Small intestine (tissue), 7 donors: ENCODE measurements around the gene CABLES2. TPM values are rescaled to one million over a fixed set of nuclear protein-coding genes. Genes with fewer than 3 reads are reported as not detected.

Source experiments
- DNase-seq, 2 donors: peaks; one replicate each; pipeline versions ENCODE4 v3.0.0 to v3.0.0-alpha.2; 2013
- FAIRE-seq: peaks from 2 replicates; lab custom pipeline; 2012; peaks lifted over from hg19 to GRCh38; lab: Jason Lieb, UNC
- H3K27ac ChIP-seq, 3 donors: one replicate each; pipeline ENCODE4 v1.5.1; 2013; ENCODE audit warnings: low read length in 2 of 3, mild to moderate bottlenecking in 2 of 3, control low read depth in 1 of 3, inconsistent platforms in 1 of 3, low read depth in 1 of 3, moderate library complexity in 1 of 3
- H3K27me3 ChIP-seq, 3 donors: one replicate each; pipeline ENCODE4 v1.6.1; 2013; ENCODE audit warnings: low read length in 3 of 3, inconsistent platforms in 1 of 3; ENCODE audit not compliant: control insufficient read depth in 3 of 3, insufficient read depth in 3 of 3
- H3K36me3 ChIP-seq, 3 donors: one replicate each; pipeline ENCODE4 v1.6.1; 2013; ENCODE audit warnings: low read length in 3 of 3, inconsistent platforms in 1 of 3, low read depth in 1 of 3, mild to moderate bottlenecking in 1 of 3, moderate library complexity in 1 of 3; ENCODE audit not compliant: control insufficient read depth in 3 of 3, insufficient read depth in 2 of 3
- H3K4me1 ChIP-seq, 3 donors: one replicate each; pipeline ENCODE4 v1.6.1; 2013; ENCODE audit warnings: low read length in 2 of 3, inconsistent platforms in 1 of 3, low read depth in 1 of 3, mild to moderate bottlenecking in 1 of 3, moderate library complexity in 1 of 3; ENCODE audit not compliant: control insufficient read depth in 3 of 3, insufficient read depth in 2 of 3
- H3K4me3 ChIP-seq, 3 donors: one replicate each; pipeline ENCODE4 v1.5.1; 2013; ENCODE audit warnings: low read length in 3 of 3, control low read depth in 1 of 3, inconsistent platforms in 1 of 3, low read depth in 1 of 3, mild to moderate bottlenecking in 1 of 3, moderate library complexity in 1 of 3
- H3K9me3 ChIP-seq, 2 donors: one replicate each; pipeline ENCODE4 v1.6.1; 2013; ENCODE audit warnings: low read depth in 1 of 2, low read length in 1 of 2; ENCODE audit not compliant: control insufficient read depth in 2 of 2, insufficient read depth in 1 of 2
- WGBS, 3 donors: extraction: QIAGEN DNeasy Blood & Tissue Kit; methylation state at CpG; one replicate each; pipeline ENCODE4 v1.1.7; 2013; 5-methylcytosine and 5-hydroxymethylcytosine counted together
- polyA plus RNA-seq, 4 donors: library from polyadenylated mRNA; stranded (reverse) in 3 of 4; unstranded in 1 of 4; fragments of 200-250 nt in 3 of 4; fragments of 120-200 nt in 1 of 4; gene quantifications; one replicate each; pipeline versions ENCODE4 v1.2.1 to v1.2.3, GENCODE V29; 2013
- donor health status: healthy with polysubstance abuse.
- donor health status: control.
- donor health status: control.
- donor health status: Bipolar disorder and iron deficiency.
- donor health status: healthy.

Gene CABLES2
- polyA plus RNA-seq, 4 donors = 1.3 to 7.9 (median 3.5) TPM

DNA sequence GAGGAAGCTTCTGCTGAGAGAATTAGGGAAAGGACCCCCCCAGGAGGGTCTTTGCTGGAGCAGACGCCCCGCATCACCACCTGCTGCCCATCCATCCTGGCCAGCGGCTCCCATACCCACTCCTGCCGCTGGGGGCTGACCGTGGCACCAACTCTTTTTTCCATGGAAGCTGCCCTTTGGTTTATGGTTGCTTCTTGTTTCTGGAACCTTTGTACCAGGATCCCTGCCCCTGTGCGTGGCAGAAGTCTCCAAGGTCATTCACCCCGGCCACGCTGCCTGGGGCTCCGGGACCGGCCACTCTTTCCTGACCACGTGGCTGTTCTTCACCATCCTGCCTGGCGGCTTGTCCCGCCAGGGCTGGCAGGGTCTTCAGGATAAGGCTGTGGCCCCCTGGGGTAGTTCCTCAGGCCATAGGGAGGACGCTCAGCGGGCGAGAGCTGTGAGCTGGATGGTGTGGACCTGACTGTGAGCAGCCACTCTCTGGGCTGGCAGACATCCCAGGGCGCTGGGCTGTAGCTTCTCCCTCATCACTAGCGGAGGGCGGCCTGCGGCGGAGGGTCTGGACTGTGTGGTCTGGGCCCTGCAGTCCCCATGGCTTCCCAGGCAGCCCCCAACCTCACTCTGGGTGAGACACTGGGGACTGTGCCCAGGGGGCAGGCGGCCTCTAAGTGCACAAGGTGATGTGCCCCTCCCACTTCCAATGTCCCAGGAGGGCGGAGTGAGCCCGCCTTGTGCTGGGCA lies 43.0 kb upstream of the CABLES2 start:
- H3K36me3 ChIP-seq = no peaks in the 10 kb centered on the region
- peaks cover 0 to 61% (median 13%) of the 10 kb centered on the region in 3 donors for H3K4me1 ChIP-seq
- peak; percentile 86 to 92 for DNase-seq
- no peak for FAIRE-seq
- H3K27me3 ChIP-seq = no peaks in the 10 kb centered on the region
- peaks cover 0 to 4% of the 10 kb centered on the region in 2 donors for H3K9me3 ChIP-seq
- no peak overlapping the region for H3K4me3 ChIP-seq
- H3K27ac ChIP-seq = peak overlapping the region in 2 of 3 donors; percentile 74 to 90
- WGBS, 3 donors = 22 to 57% (median 39%) methylated on average over 24 of the region's 24 CpGs

DNA sequence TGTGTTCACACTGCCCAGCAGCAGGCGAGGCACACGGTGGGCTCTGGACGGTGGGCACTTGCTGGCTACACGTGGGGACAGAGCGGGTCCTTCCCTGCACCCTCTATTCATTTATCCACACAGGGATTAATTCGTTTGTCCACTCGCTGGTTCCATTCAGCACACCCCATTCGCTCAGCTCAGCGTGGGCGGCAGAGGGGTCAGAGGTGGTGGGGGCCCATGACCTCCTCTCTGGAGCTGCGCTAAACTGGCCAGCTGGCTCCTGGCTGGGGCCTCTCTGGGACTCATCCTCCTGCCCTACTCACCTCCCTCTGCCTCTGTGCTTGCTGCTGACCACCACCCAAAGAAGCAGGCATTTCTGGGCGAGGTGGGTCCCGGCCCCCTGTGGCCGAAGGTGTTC lies 41.7 kb upstream of the CABLES2 start:
- DNase-seq = no peak
- Histone ChIP-seq H3K4me1 (peaks cover 0 to 57% (median 13%) of the 10 kb centered on the region in 3 donors), H3K36me3 (no peaks in the 10 kb centered on the region), H3K27ac (no peak overlapping the region), H3K9me3 (peaks cover 0 to 4% of the 10 kb centered on the region in 2 donors), H3K4me3 (no peak overlapping the region), H3K27me3 (no peaks in the 10 kb centered on the region)
- WGBS, 3 donors = 79 to 86% (median 84%) methylated on average over 14 of the region's 14 CpGs
- FAIRE-seq = no peak

DNA sequence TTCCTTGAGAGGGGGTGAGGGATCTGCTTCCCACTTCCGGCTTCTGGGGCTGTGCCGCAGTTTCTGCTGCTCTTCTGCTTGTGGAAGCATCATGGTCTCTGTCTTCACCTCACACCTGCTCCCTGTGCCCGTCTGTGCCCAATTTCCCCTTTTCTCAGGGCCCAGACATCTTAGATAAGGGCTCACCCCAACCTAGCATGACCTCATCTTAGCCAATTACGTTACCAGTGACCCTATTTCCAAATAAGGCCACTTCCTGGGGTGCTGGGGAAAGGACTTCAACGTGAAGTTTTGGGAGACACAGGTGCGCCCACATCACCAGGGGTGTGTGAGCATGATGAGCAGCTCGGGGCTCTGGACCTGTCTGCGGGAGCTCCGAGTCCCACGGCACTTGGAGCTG lies 41.0 kb upstream of the CABLES2 start:
- no peak overlapping the region for H3K27ac ChIP-seq
- FAIRE-seq = no peak
- peaks cover 0 to 4% of the 10 kb centered on the region in 2 donors for H3K9me3 ChIP-seq
- WGBS, 3 donors = 70 to 75% (median 72%) methylated on average over 10 of the region's 10 CpGs
- no peak overlapping the region for H3K4me3 ChIP-seq
- peaks cover 0 to 55% (median 13%) of the 10 kb centered on the region in 3 donors for H3K4me1 ChIP-seq
- no peak for DNase-seq
- H3K36me3 ChIP-seq = no peaks in the 10 kb centered on the region
- no peaks in the 10 kb centered on the region for H3K27me3 ChIP-seq

DNA sequence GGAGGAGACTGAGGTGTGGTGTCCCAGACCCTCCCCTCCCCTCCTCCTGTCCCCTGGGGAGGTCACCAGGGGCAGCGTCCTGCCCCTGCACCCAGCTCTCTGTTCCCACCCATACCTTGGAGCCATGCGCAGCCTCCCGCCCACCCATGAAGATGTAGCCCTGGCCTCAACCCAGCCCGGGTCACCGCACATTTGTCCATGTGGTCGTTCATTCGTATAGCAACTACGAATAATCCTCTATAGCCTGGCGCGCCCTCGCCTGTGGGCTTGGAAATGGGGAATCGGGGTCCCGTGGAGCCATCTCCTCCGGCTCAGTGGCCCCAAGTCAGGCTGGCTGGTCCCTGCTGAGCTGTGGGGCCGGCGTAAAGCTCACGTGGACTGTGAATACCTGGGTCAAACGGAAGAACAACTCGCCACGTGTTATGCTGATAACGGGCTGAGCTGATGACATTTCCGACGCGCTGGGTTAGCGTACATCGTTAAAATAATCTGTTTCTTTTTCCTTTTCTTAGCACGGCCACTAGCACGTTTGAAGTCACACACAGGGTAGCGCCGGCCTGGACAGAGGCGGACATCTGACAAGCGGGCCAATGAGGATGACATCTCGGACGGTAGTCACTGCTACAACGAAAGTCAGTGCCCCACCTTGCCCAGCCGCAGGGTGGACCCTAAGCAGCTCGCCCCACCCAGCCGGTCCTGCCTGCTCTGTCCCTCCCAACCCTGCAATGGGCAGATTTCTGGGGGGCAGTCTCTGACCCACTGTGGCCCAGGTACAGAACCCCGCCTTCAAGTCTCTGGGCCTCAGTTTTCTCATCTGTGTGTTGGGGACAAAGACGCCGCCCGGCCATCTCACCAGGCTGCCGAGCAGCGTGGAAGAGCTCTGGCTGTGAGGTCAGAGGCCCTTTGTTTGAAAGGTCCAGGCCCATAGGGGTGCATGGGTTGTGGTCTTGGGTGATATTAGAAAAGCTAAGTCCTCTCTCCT lies 40.1 kb upstream of the CABLES2 start:
- H3K36me3 ChIP-seq = no peaks in the 10 kb centered on the region
- FAIRE-seq (no peak), DNase-seq (no peak)
- no peak overlapping the region for H3K27ac ChIP-seq
- H3K4me3 ChIP-seq = no peak overlapping the region
- H3K4me1 ChIP-seq = peaks cover 0 to 46% (median 11%) of the 10 kb centered on the region in 3 donors
- peaks cover 0 to 4% of the 10 kb centered on the region in 2 donors for H3K9me3 ChIP-seq
- no peaks in the 10 kb centered on the region for H3K27me3 ChIP-seq
- WGBS, 3 donors = 83 to 87% (median 86%) methylated on average over 43 to 44 of the region's 44 CpGs

DNA sequence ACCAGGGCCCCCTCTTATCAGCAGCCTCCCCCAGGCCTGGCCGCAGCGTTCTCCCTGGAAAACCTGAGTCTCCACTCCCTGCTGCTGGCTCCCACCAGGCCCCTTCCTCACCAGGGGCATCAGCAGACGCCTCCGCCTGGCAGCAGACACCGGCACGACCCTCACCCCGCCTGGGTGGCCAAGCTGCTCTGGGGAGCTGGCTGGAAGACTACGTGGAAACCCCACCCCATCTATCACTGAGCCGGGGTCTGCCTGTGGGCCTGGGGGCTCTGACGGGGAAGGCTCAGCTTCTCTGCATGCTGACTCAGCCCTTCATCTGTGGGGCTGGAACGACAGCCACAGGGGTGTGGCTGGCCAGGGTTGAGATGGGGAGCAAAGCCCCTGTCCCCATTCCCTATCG lies 39.4 kb upstream of the CABLES2 start:
- Histone ChIP-seq H3K36me3 (no peaks in the 10 kb centered on the region), H3K4me3 (no peak overlapping the region), H3K27ac (no peak overlapping the region), H3K27me3 (no peaks in the 10 kb centered on the region), H3K4me1 (peaks cover 0 to 43% (median 11%) of the 10 kb centered on the region in 3 donors), H3K9me3 (peaks cover 0 to 4% of the 10 kb centered on the region in 2 donors)
- 33 to 42% (median 35%) methylated on average over 11 to 12 of the region's 12 CpGs for WGBS, 3 donors
- no peak for DNase-seq
- no peak for FAIRE-seq

DNA sequence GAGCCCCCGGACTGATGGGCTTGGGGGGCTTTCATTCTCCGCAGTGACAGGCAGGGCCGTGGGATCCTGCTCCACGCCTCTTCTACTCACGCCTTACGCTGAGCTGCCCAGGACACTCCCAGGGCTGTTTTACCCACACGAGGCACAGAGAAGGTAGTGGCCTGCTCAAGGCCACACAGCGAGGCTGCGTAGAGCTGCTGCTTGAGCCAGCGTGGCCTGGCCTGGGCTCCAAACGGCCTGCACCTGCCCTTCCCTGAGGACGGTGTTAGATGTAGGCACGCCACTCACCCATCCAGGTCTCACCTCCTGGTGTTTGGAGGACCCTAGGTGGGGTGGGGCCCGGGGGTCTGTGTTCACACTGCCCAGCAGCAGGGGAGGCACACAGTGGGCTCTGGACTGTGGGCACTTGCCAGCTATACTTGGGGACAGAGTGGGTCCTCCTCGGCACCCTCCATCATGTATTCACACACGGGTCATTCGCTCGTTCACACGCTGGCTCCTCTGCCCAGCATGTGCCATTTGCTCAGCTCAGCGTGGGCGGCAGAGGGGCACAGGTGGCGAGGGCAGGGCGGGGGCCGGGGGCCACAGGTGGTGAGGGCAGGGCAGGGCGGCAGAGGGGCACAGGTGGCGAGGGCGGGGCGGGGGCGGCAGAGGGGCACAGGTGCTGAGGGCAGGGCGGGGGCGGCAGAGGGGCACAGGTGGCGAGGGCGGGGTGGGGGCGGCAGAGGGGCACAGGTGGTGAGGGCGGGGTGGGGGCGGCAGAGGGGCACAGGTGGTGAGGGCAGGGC lies 38.7 kb upstream of the CABLES2 start:
- WGBS, 3 donors = 53 to 77% (median 65%) methylated on average over 26 to 36 of the region's 36 CpGs

DNA sequence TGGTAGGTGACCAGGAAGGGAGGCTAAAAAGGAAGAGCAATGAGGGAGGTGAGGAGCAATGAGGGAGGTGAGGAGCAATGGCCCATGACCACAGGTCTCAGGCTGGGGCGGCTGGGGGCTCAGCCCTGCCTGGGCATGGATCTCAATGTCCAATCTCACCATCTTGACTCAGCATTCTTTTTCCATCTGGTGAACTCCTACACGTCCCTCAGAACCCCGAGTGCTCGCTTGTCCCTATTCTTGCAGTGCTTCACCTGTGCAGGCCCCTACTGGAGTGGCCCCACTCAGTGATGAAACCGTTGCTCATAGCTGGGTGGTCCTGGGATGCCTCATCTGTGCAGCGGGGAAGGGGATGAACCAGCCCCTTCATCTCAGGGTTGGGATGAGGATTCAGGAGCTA lies 37.2 kb upstream of the CABLES2 start:
- Histone ChIP-seq H3K9me3 (peaks cover 0 to 4% of the 10 kb centered on the region in 2 donors), H3K4me3 (no peak overlapping the region), H3K4me1 (peaks cover 0 to 27% (median under 1%) of the 10 kb centered on the region in 3 donors), H3K36me3 (no peaks in the 10 kb centered on the region), H3K27ac (no peak overlapping the region), H3K27me3 (no peaks in the 10 kb centered on the region)
- 85 to 95% (median 93%) methylated on average over 6 of the region's 6 CpGs for WGBS, 3 donors
- FAIRE-seq (no peak), DNase-seq (no peak)

More for the DNA sequence above, 38.7 kb upstream of the CABLES2 start:
- no peak for FAIRE-seq
- peaks cover 0 to 36% (median 6%) of the 10 kb centered on the region in 3 donors for H3K4me1 ChIP-seq
- no peak overlapping the region for H3K27ac ChIP-seq
- no peak for DNase-seq
- no peaks in the 10 kb centered on the region for H3K36me3 ChIP-seq
- peaks cover 0 to 4% of the 10 kb centered on the region in 2 donors for H3K9me3 ChIP-seq
- no peak overlapping the region for H3K4me3 ChIP-seq
- no peaks in the 10 kb centered on the region for H3K27me3 ChIP-seq
